Stimulated activated CD4-positive, alpha-beta T cell treated with anti-CD3 and anti-CD28 coated beads, Interleukin-4, amount 100 ng/mL, for 1 hour (primary cell): Measurements from ENCODE around the gene RAB2B.
A peak's percentile ranks its signal among the peaks of the same experiment; 100 is the strongest.

ENCODE experiments used
- DNase-seq: peaks from one replicate; pipeline ENCODE4 v3.0.0-alpha.2; 2020

RAB2B gene

DNA sequence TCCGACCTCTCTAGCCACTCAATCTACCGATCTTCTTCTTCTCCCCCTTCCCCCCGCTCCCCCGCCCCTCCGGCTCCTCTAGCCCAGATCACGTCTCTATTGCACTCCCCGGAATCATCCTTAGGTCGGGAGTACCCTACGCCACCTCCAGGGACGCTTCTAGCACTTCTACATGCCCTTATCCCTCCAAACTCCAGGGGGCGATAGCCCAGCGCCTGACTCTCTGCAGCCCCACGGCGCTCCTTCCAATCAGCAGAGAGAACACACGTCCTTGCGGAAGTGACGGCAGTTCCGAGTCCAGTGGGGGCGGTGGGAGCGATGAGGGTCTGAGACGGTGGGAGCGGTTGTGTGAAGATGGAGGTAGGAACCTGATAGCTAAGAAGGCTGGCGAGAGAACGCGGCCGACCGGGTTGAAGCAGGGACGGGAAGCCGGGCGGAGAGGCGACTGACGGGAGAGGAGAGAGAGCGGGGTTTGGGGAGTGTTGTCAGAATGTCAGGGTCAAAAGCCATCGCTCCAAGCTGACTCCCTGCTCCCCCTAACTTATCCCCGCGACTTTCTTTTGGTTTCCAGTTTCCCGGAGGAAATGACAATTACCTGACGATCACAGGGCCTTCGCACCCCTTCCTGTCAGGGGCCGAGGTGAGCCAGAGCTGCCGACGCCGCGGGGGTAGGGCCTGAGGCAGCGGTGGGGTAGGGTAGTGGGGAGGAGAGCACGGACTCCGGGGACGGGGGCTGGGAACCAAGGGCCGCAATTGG lies at the start of gene RAB2B, which contains the start of gene TOX4:
Gene RAB2B, minus strand, starts transcription at position 35 of the 757 bp plus-strand sequence. CDS start 87 bp downstream, outside the sequence.
Gene TOX4, plus strand, starts transcription at position 271 of the 757 bp plus-strand sequence. Its CDS starts 84 bp downstream, at position 355.
- peak; percentile 89 for DNase-seq

GRCh38 chr14:21525962-21526671 lies 49.4 kb upstream of the RAB2B start, which contains the start of gene SALL2:
Gene SALL2 (minus strand): TSS chr14:21526346. CDS start chr14:21526127, 219 bp downstream.
- DNase-seq, result peak; percentile 72

GRCh38 chr14:21525571-21525961 lies 48.8 kb upstream of the RAB2B start:
- DNase-seq, result no peak

DNA sequence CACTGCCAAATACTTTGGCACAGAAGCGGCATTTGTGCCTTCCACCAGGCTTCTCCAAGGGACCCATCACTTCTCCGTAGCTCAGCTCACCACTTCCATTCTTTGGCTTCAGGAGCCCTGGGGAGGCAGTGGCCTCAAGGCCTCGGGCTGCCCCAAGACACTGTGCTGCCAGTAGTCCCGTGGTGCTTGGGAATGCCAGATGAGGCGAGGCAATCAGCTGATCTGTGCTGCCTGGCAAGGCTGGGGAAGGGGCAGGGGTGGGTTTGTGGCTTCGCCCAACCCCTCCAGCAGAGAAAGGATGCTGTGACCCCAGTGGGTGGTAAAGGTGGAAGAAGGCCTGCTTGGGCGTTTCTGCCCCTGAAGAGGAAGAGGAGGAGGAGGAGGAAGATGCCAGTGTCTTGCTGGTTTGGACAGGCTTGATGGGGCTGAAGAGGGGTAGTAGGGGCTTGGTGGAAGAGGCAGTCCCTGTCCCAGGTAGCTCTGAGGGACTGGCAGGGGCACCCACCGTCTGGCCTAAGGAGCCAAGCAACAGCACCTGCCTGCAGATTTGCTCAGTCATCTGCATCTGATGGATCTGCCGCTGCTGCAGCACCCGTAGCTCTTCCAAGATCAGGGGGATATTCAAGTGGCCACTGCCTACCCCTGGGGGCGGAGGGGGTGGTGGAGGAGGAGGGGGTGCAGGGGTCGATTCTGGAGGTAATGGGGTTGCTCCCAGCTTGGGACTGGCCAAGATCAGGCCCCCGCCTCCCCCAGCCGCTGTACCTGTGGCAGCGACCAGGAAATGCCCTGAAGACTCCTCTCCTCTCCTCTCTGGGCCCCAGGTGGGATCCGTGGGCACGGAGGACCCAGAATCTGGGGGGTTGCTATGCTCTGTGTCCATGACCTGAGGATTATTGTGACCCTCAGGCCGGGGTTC lies 48.1 kb upstream of the RAB2B start:
- DNase-seq, result no peak

GRCh38 chr14:21523203-21523602 lies 46.4 kb upstream of the RAB2B start:
- DNase-seq, result no peak

DNA sequence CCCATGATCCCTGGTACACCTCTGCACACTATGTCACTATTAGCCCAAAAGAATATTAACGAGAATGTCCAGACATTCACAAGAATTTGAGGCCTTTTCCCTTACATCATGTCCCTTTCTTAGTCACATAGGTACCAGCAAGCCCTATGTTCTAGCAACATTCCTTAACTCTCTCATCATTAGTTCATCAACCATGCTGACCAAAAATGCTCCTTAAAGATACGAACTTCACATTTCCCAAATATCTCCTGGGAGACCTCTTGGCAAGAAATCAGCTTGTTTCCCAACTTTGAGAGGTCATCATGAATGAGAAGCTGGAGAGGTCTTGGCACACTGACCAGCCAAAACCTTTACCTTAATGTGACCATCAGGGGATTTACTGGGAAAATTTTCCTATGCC lies 44.7 kb upstream of the RAB2B start:
- no peak for DNase-seq

GRCh38 chr14:21520767-21521166 lies 44.0 kb upstream of the RAB2B start:
- no peak for DNase-seq

DNA sequence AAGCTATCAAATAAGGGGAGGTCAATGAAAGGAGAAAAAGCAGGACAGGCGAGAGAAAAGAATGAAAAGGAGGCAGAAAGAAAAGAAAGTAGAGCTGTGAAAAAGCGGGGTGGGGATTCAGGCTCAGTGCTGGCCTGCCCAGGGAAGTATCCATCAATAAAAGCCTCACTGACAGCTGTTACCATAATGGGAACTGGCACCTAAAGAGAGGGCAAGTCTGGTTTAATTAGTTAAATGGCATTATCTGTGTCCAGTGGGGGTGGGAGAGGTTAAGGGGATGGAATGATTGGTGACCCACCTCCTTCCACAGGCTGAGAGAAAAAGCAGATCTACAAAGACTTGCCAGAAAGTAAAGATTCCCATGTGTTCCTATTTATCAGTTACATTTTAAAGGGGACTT lies 42.0 kb upstream of the RAB2B start:
- DNase-seq, result no peak

DNA sequence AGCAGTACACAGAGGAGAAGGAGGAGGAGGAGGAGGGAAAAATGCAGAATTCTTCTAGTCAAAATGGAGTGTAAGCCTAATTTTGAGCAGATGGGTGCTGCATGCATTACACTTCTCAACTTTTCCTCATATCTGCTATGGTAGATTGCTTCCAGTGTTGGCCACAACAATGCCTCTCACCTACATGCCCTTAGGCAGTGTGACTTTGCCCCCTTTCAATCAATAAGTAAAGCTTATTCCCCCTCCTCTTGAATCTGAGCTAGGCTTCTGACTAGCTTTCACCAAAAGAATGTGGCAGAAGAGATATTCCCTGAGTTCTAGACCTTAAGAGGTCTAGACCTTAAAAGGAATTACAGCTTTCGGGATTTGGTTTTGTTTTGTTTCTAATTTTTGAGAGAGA lies 37.6 kb upstream of the RAB2B start:
- DNase-seq, result no peak

GRCh38 chr14:21510735-21511657 lies 34.2 kb upstream of the RAB2B start, which contains the start of gene METTL3:
Gene METTL3 (minus strand): TSS chr14:21511340. CDS start chr14:21511223, 117 bp downstream.
- peak; percentile 90 for DNase-seq

DNA sequence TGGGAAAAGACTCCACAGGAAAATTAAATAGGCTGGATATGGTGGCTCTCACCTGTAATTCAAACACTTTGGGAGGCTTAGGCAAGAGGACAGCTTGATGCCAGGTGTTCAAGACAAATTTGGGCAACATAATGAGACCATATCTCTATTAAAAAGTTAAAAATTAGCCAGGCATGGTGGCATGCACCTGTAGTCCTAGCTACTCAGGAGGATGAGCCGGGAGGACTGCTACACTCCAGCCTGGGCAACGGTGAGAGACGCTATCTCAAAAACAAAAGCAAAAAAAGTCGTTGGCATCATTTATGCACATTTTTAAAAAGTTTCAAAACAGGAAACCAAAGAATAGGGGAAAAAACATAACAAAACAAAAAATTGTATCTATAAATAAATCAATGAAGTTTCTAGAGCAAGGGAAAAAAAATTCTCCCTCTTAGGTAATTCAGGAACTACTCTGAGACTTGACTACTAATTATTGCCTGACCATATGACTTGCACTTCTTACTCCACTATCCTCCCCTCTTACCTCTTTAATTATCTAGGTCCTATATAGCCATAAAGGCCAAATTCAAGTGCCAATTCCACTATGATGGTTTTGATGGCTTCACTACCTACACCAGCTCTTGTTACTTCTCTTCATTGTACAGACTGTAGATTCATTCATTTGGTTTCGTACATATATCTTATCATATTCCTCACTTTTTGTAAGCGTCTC lies 32.8 kb upstream of the RAB2B start:
- DNase-seq, result no peak

DNA sequence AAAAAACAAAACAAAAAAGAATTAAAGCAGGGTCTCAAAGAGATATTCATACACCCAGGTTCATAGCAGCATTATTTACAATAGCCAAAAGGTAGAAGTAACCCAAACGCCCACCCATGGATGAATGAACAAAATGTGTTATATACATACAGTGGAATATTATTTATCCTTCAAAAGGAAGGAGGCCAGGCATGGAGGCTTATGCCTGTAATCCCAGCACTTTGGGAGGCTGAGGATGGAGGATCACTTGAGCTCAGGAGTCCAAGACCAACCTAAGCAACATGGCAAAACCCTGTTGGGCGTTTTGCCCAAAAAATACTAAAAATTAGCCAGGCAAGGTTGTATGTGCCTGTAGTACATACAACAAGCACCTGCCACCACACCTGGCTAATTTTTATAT lies 29.8 kb upstream of the RAB2B start:
- DNase-seq, result no peak

DNA sequence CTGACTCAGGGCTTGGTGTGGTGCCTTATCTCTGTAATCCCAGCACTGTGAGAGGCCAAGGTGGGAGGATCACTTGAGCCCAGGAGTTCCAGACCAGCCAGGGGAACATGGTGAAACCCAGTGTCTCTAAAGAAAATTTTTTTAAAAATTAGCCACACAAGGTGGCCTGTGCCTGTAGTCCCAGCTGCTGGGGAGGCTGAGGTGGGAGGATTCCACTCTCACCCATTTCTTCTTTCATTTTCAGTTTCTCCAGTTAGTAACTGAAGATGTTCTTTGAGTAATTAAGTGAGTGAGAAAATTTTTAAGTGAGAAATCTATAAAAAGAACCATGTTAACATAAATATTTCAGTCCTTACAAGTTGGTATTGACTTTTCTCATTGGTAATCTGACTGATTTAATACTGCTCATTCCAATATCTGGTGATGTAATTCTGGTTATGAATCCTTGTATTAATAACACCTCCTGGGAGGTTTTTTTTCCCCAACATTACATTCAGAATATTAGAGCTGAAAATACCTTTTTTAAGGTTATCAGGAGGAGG lies 28.3 kb upstream of the RAB2B start:
- peak; percentile 16 for DNase-seq

DNA sequence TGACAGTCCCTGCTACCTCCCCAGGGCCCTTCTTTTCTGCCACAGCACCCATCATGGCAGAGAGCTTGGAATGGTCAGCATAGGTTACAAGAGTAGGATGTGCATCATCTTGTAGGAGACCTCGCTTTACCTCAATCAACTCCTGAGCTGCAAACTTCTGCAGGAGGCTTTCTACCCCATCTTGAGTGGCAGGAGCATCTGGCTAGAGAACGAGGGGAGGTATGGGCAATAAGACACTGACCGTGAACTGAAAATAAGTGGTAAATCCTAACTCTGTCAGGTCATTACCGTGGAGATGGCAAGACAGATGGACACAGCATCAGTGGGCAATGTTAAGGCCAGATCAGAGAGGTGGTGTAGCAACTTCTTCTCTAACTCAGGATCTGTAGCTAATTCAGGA lies 26.6 kb upstream of the RAB2B start:
- no peak for DNase-seq

DNA sequence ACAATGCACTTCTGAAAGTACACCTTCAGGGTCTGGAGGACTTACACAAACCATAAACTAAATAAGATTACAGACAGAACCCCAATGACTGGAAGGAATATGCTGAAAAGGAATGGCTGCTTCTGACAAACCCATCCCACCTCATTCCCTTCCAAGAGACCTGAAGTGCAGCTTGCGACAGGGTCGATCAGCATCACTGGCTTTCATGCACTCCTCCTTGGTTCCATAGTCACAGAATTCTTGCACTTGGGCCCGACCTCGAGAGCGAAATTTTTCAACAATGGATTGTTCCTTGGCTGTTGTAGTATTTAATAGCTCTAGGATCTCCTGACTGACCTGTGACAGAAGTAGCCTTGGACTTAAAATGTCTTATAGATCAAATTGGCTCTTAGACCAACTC lies 24.8 kb upstream of the RAB2B start:
- no peak for DNase-seq

- no peak for DNase-seq
These were observed 22.1 kb upstream of the RAB2B start for GRCh38 chr14:21498540-21499526.

- no peak for DNase-seq
These were observed 19.7 kb upstream of the RAB2B start for GRCh38 chr14:21496453-21496852.

GRCh38 chr14:21494902-21495762 lies 18.4 kb upstream of the RAB2B start:
- no peak for DNase-seq
